ENCODE results near the gene MAP4K2. TPM values are rescaled to one million over a fixed set of nuclear protein-coding genes. Genes with fewer than 3 reads are reported as not detected.

MAP4K2 gene
- total RNA-seq (10 to 100 TPM; 10.7 to 11.5 TPM), polyA plus RNA-seq (10 to 100 TPM in 1 of 2 donors, 1 to 10 TPM in 1; 5.4 to 29.6 TPM)
- long read RNA-seq, donor 1, full-length matches to known transcripts = 14 of 31 reads
- long read RNA-seq, donor 1, partial matches to known transcripts = 11 of 31 reads
- long read RNA-seq, donor 1, other reads (novel, unspliced or antisense) = 6 of 31 reads
- long read RNA-seq, donor 2, full-length matches to known transcripts = 4 of 10 reads
- long read RNA-seq, donor 2, partial matches to known transcripts = 2 of 10 reads
- long read RNA-seq, donor 2, other reads (novel, unspliced or antisense) = 4 of 10 reads

GRCh38 chr11:64803158-64803845 is at the start of gene MAP4K2:
TSS of gene MAP4K2 (minus strand) at chr11:64803214. CDS start at chr11:64803149, 65 bp downstream.
- intact Hi-C loops (cut with DNase I) = no loop called here
- H3K4me3 ChIP-seq (ENCODE audit: low read length in 2 of 2) = peak within 1 kb of the TSS; percentile 44 to 56
- H3K9me3 ChIP-seq (ENCODE audit: control insufficient read depth, low read length) = no peaks in the 10 kb centered on the region
- H3K27me3 ChIP-seq (ENCODE audit: control insufficient read depth in 1 of 2, insufficient read depth in 2 of 2, low read length in 1 of 2) = no peaks in the 10 kb centered on the region
- DNase-seq (peak; percentile 92 to 95), ATAC-seq (ENCODE audit: low FRiP score) (peak; percentile 92)
- no peaks in the 10 kb centered on the region for H3K36me3 ChIP-seq (ENCODE audit: control insufficient read depth in 1 of 2, insufficient read depth in 2 of 2, low read length in 1 of 2)
- H3K4me1 ChIP-seq (ENCODE audit: control insufficient read depth in 1 of 2, insufficient read depth in 2 of 2, low read length in 2 of 2) = no peaks in the 10 kb centered on the region
- H3K27ac ChIP-seq (ENCODE audit: low read depth in 1 of 2, low read length in 2 of 2) = peak within 1 kb of the TSS; percentile 34 to 61
- 1% methylated on average over 39 to 58 of the region's 58 CpGs for WGBS, 2 donors

DNA sequence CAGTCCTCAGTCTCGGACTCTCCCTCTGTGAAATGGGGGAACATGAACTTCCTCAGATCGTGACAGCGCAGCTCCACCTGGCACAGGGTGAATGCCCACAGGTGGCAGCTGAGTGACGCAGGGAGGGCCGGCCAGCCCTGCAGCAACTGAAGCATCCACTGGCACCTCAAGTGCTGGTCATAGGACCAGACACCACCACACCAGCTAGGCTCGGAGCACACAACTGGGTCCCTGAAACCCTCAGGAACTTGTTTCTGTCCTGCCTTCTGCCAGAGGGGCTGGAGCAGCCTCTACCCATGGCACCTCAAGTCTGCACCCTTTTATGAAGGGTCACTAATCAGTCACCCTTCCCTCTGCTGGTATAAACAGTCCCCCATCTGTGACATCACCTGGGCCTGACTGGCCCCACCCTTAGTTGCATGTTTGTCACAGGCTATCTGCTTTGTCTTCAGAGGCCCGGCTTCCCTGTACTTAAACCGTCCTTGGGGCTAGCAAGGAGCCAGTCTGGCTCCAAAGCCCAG is 48.9 kb upstream of the MAP4K2 start:
- Histone ChIP-seq H3K36me3 (ENCODE audit: control insufficient read depth in 1 of 2, insufficient read depth in 2 of 2, low read length in 1 of 2) (peaks cover 2 to 5% of the 10 kb centered on the region in 2 donors), H3K4me3 (ENCODE audit: low read length in 2 of 2) (no peak overlapping the region), H3K27ac (ENCODE audit: low read depth in 1 of 2, low read length in 2 of 2) (peak overlapping the region in 1 of 2 donors; percentile 4), H3K27me3 (ENCODE audit: control insufficient read depth in 1 of 2, insufficient read depth in 2 of 2, low read length in 1 of 2) (no peaks in the 10 kb centered on the region), H3K9me3 (ENCODE audit: control insufficient read depth, low read length) (no peaks in the 10 kb centered on the region), H3K4me1 (ENCODE audit: control insufficient read depth in 1 of 2, insufficient read depth in 2 of 2, low read length in 2 of 2) (peaks cover 0 to 4% of the 10 kb centered on the region in 2 donors)
- WGBS, 2 donors = 84% methylated on average over 8 of the region's 8 CpGs
- no peak for ATAC-seq (ENCODE audit: low FRiP score)
- intact Hi-C loops (cut with DNase I) = no loop called here
- DNase-seq = no peak

- no peak for DNase-seq
- Histone ChIP-seq H3K27me3 (ENCODE audit: control insufficient read depth in 1 of 2, insufficient read depth in 2 of 2, low read length in 1 of 2) (no peaks in the 10 kb centered on the region), H3K27ac (ENCODE audit: low read depth in 1 of 2, low read length in 2 of 2) (peak overlapping the region in 1 of 2 donors; percentile 1), H3K4me3 (ENCODE audit: low read length in 2 of 2) (no peak overlapping the region), H3K9me3 (ENCODE audit: control insufficient read depth, low read length) (no peaks in the 10 kb centered on the region), H3K4me1 (ENCODE audit: control insufficient read depth in 1 of 2, insufficient read depth in 2 of 2, low read length in 2 of 2) (peaks cover 0 to 4% of the 10 kb centered on the region in 2 donors), H3K36me3 (ENCODE audit: control insufficient read depth in 1 of 2, insufficient read depth in 2 of 2, low read length in 1 of 2) (peaks cover 2 to 5% of the 10 kb centered on the region in 2 donors)
- WGBS, 2 donors = 70 to 71% methylated on average over 13 of the region's 13 CpGs
- ATAC-seq (ENCODE audit: low FRiP score) = no peak
- intact Hi-C loops (cut with DNase I) = no loop called here
Observed at GRCh38 chr11:64850979-64851567, 48.1 kb upstream of the MAP4K2 start.

DNA sequence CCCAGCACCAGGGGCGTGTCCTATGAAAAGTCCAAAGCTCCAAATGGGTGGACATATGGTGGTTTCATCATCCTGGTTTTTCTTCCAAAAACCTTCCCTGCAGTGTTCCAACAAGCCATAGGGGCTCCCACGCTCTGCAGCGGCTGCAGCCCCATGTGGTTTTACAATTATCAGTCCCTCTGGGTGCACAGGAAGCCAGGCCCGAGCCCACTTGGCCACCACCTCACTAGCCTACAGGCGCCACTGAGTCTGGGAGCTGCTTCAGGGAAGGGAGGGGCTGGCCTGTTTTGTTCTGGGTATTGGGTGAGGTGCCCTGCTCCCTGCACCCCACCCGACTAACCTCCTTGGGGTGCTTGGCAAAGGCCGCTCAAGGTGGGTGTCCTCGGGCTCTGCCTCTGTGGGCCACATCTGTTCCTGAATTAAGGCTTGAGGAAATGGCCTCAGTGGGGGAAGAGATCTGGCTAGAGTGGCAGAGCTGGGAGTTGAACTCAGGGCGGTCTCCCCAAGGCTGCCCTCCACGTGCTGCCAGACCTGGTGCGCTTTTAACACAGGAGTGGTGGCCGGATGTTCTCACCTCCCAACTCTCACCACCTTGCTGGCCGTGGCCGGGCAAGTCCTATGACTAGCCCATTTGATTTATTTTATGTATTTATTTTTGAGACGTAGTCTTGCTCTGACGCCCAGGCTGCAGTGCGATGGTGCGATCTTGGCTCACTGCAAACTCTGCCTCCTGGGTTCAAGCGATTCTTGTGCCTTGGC is 46.8 kb upstream of the MAP4K2 start:
- intact Hi-C loops (cut with DNase I) = loop anchor here (10.0 kb wide), 1 partner anchor 145 kb away; the partner anchor contains the start of gene BATF2 (in 2 of the 2)
- ATAC-seq (ENCODE audit: low FRiP score) = no peak
- H3K27me3 ChIP-seq (ENCODE audit: control insufficient read depth in 1 of 2, insufficient read depth in 2 of 2, low read length in 1 of 2) = no peaks in the 10 kb centered on the region
- H3K27ac ChIP-seq (ENCODE audit: low read depth in 1 of 2, low read length in 2 of 2) = peak overlapping the region in 1 of 2 donors; percentile 20
- H3K36me3 ChIP-seq (ENCODE audit: control insufficient read depth in 1 of 2, insufficient read depth in 2 of 2, low read length in 1 of 2) = peaks cover 2 to 5% of the 10 kb centered on the region in 2 donors
- no peak for DNase-seq
- no peak overlapping the region for H3K4me3 ChIP-seq (ENCODE audit: low read length in 2 of 2)
- 51 to 56% methylated on average over 19 of the region's 19 CpGs for WGBS, 2 donors
- no peaks in the 10 kb centered on the region for H3K9me3 ChIP-seq (ENCODE audit: control insufficient read depth, low read length)
- H3K4me1 ChIP-seq (ENCODE audit: control insufficient read depth in 1 of 2, insufficient read depth in 2 of 2, low read length in 2 of 2) = no peaks in the 10 kb centered on the region

- H3K27me3 ChIP-seq (ENCODE audit: control insufficient read depth in 1 of 2, insufficient read depth in 2 of 2, low read length in 1 of 2) = no peaks in the 10 kb centered on the region
- no peak overlapping the region for H3K27ac ChIP-seq (ENCODE audit: low read depth in 1 of 2, low read length in 2 of 2)
- H3K36me3 ChIP-seq (ENCODE audit: control insufficient read depth in 1 of 2, insufficient read depth in 2 of 2, low read length in 1 of 2) = peaks cover 2 to 3% of the 10 kb centered on the region in 2 donors
- 81 to 87% methylated on average over 16 of the region's 16 CpGs for WGBS, 2 donors
- H3K4me1 ChIP-seq (ENCODE audit: control insufficient read depth in 1 of 2, insufficient read depth in 2 of 2, low read length in 2 of 2) = no peaks in the 10 kb centered on the region
- H3K9me3 ChIP-seq (ENCODE audit: control insufficient read depth, low read length) = no peaks in the 10 kb centered on the region
- intact Hi-C loops (cut with DNase I) = loop anchor here (10.0 kb wide), 1 partner anchor 146 kb away; the partner anchor contains the start of gene BATF2 (in 2 of the 2)
- H3K4me3 ChIP-seq (ENCODE audit: low read length in 2 of 2) = no peak overlapping the region
- ATAC-seq (ENCODE audit: low FRiP score) = no peak
- DNase-seq = no peak
Observed at GRCh38 chr11:64848826-64849597, 46.0 kb upstream of the MAP4K2 start.

GRCh38 chr11:64848214-64848825 is 45.3 kb upstream of the MAP4K2 start:
- H3K27ac ChIP-seq (ENCODE audit: low read depth in 1 of 2, low read length in 2 of 2) = no peak overlapping the region
- H3K4me1 ChIP-seq (ENCODE audit: control insufficient read depth in 1 of 2, insufficient read depth in 2 of 2, low read length in 2 of 2) = no peaks in the 10 kb centered on the region
- H3K36me3 ChIP-seq (ENCODE audit: control insufficient read depth in 1 of 2, insufficient read depth in 2 of 2, low read length in 1 of 2) = peaks cover 0 to 2% of the 10 kb centered on the region in 2 donors
- no peaks in the 10 kb centered on the region for H3K9me3 ChIP-seq (ENCODE audit: control insufficient read depth, low read length)
- WGBS, 2 donors = 78 to 79% methylated on average over 6 of the region's 6 CpGs
- no peaks in the 10 kb centered on the region for H3K27me3 ChIP-seq (ENCODE audit: control insufficient read depth in 1 of 2, insufficient read depth in 2 of 2, low read length in 1 of 2)
- H3K4me3 ChIP-seq (ENCODE audit: low read length in 2 of 2) = no peak overlapping the region
- DNase-seq (no peak), ATAC-seq (ENCODE audit: low FRiP score) (no peak)
- intact Hi-C loops (cut with DNase I) = loop anchor here (10.0 kb wide), 1 partner anchor 146 kb away; the partner anchor contains the start of gene BATF2 (in 2 of the 2)

GRCh38 chr11:64846998-64847666 is 44.1 kb upstream of the MAP4K2 start:
- no peak overlapping the region for H3K4me3 ChIP-seq (ENCODE audit: low read length in 2 of 2)
- peak; percentile 95 to 99 for DNase-seq
- no peaks in the 10 kb centered on the region for H3K36me3 ChIP-seq (ENCODE audit: control insufficient read depth in 1 of 2, insufficient read depth in 2 of 2, low read length in 1 of 2)
- no peaks in the 10 kb centered on the region for H3K27me3 ChIP-seq (ENCODE audit: control insufficient read depth in 1 of 2, insufficient read depth in 2 of 2, low read length in 1 of 2)
- no peaks in the 10 kb centered on the region for H3K4me1 ChIP-seq (ENCODE audit: control insufficient read depth in 1 of 2, insufficient read depth in 2 of 2, low read length in 2 of 2)
- no peaks in the 10 kb centered on the region for H3K9me3 ChIP-seq (ENCODE audit: control insufficient read depth, low read length)
- peak; percentile 92 for ATAC-seq (ENCODE audit: low FRiP score)
- intact Hi-C loops (cut with DNase I) = loop anchor here (1.0 to 10.0 kb wide), 3 partner anchors 47 to 148 kb away; partner anchors contain the start of gene BATF2 (in 2 of the 2)
- WGBS, 2 donors = 16 to 19% methylated on average over 13 of the region's 13 CpGs
- H3K27ac ChIP-seq (ENCODE audit: low read depth in 1 of 2, low read length in 2 of 2) = no peak overlapping the region
